GM21423 (cell line): ENCODE measurements around the gene MARCOL.

Experiments used
- ATAC-seq: cut with Tn5 transposase; IDR thresholded peaks from one replicate; pipeline ENCODE4 v1.9.1; 2021; ENCODE audit warnings: mild to moderate bottlenecking, moderate library complexity; ENCODE audit not compliant: unreplicated experiment

MARCOL gene, protein sequence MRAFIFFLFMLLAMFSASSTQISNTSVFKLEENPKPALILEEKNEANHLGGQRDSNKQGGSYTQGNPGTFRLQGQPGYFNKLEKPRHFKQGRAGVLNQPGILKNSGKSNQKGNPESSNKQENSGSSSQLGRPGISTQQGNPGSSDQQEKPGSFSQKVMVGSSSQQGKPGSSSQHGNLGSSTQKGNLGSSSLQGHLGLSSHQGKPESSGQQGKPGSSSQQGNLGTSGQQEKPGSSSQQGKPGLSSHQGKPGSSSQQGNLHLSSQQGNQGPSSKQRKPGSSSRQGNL

DNA sequence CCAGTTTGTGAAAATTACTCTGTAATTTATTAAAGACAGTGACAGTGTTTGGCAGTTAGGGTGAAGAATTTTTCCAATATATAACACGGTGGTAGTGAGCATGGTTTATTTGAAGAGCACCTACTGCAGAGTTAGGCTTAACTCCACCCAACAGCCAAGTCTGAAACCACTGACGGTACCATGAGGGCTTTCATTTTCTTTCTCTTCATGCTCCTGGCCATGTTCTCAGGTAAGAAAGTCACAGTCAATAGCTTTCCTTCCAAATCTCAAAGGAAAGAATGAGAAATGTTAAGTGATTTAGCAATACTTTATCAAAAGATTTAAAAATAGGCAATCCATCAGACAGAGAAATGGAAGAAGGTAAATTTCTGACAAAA is at the start of gene MARCOL:
Gene MARCOL, plus strand, starts transcription at position 108 of the 377 bp plus-strand sequence. Its CDS starts 73 bp downstream, at position 181.
- ATAC-seq = no peak

DNA sequence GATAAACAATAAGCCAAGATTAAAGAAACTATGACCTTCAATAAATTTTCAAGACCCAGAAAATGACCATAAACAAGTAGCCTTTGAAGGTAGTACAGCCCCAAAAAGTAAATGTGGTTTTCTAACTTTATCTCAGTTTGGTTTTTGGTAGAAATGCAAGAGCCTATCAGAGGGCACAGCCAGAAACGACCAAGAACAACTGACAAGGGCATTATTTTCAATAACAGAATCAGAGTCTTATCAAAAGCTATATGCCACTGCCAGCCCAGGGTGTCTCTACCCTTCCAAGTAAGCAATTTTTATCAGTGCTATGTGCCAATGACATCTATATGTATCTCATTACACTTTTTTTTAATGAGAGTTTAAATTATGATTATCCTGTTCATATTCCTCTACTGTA is 47.3 kb upstream of the MARCOL start:
- ATAC-seq = no peak

DNA sequence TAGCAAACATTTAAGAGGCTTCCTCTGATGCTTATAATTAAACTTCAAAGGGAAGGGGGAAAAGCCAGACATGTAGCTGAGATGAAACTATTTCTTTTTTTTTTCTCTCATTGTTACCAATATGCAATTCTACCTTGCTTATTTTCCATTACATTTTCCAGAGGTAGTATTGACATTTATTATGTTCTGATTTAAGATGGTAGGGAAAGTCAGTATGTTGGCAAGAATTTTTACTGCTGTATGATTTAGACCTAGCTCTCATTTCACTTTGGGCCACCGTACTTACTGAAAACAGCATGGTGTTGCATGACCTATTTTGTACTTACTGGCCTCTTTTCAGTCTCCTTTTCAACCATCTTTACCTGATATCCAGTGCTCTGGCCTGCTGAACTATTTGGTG is 45.1 kb upstream of the MARCOL start:
- ATAC-seq = no peak

DNA sequence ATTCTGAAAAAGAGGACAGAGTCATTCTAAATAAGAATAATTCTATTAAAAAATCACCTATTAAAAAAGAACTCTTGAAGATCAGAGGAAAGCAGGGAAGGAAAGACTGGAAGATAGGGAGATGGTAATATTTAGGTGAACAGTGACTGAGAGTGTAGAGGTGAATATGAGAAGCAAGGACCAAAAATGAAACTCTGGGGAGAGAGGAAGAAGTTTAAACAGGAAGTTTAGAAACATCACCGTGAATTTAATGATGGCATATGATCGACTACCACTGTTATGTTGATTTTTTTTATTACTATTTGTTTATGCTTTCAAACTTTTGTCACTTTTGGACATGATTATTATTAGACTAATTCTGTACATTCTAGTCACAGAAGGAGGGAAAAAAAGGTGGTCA is 37.2 kb upstream of the MARCOL start:
- no peak for ATAC-seq

DNA sequence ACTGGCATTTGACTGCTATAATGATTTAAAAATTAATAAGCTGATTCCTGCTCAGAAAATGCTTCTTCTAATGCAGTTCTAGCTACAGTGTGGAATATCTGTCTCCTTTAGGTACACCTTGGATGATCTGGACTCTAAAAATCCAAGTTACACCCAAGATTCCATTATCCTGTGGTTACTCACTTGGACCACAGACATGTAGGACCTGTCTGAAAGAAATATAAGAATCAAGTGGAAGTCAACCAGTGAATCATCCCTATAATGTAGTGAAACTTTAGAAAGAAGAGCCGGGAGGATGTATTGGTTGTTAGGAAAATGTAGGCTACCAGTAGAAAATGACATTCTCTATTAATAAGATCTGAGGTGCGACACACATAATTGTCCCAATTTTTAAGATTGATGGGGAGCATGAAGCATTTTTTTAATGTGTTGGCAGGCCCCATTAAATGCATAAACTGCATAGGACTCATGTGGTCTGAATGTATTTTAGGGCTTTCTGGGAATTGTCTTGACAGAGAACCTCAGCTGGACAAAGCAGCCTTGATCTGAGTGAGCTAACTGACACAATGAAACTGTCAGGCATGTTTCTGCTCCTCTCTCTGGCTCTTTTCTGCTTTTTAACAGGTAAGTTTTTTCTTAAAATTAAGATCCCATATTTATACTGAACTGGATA is 35.7 kb upstream of the MARCOL start, which contains the start of gene SPINK6:
Gene SPINK6, plus strand, starts transcription at position 512 of the 673 bp plus-strand sequence. Its CDS starts 55 bp downstream, at position 567.
- ATAC-seq = no peak

DNA sequence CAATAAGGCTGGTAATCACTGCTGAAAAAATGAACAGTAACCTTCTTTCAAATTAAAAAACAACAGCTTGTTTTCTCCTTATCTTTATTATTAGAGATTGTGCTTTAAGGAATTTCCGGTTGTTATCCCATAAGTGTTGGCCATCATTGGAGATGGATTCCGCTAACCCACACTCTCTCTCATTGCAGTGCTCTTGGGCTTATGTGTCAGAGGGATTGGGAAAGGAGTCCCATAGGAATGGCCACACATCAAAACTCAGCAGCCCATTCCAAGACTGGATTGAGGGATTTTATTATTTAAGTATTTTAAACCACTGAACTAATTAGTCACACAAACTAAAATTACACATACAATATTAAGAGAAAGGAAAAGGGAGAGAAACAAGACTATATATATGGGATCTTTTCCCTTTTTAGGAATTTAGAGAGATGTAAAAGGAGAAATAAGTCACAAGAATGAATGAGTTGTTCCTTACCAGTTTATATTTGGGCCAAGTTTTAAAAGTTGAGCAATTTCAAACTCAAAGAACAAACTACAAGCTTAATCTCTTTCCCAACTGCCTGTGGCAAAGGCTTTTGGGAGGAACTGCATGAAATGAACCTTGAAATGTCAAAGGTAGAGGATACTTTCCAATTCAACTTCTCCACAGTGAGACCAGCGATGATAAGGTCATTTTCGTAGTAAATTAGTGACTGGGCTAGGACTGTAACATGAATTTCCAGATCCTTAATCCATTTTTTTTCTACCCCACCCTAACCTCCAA is 33.1 kb upstream of the MARCOL start:
- ATAC-seq = no peak

DNA sequence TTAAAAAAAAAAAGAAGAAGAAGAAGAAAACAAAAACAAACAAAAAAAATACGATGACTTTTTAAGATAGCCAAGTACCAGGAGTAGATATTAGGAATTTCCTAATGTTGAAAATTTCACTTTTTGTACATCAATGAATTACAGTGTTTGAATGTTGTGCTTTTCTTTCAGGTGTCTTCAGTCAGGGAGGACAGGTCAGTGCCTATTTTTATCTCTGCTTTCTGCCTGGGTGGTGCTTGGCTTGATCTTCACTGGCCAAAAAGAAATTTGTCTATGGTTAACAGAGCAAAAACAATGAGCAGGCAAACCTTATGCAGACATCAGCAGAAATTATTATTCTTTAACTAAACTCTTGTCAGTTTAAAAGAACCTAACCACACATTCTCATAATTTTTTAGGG is 32.5 kb upstream of the MARCOL start:
- ATAC-seq = no peak

DNA sequence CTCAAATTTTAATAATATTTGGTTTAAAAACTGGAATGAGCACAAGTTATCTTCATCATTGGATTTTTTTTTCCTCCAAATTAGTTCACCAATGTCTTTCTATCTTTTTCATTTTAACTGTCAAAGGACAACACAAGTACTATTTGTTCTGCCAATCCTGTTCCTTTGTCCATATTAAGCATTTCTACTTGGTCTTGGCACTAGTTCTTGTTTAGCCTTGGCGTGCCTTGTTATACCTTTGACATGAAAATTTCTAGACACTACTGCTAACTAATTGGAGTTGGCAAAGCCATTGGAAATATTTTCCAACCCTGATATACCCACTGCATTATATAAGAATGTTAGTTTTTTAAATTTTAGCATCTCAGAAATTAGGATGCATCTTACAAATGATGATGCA is 31.7 kb upstream of the MARCOL start:
- ATAC-seq = no peak

DNA sequence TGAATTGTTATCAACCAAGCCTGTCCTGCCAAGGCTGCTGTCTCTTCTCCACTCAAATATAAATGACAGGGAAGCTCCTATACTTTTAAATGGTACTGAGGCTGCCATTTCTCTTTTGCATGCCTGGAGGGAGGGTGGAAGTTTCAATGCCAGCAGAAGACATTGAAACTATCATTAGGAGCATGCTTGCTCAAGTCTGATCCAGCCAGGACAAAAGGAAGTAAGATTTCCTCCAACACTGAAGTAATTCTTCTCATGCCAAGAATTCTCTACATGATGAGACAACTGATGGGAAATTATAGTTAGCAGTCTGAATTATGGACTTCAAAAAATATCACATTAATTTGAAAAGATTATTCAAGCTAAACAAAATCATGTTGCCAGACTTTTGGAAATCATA is 30.1 kb upstream of the MARCOL start:
- ATAC-seq = no peak

DNA sequence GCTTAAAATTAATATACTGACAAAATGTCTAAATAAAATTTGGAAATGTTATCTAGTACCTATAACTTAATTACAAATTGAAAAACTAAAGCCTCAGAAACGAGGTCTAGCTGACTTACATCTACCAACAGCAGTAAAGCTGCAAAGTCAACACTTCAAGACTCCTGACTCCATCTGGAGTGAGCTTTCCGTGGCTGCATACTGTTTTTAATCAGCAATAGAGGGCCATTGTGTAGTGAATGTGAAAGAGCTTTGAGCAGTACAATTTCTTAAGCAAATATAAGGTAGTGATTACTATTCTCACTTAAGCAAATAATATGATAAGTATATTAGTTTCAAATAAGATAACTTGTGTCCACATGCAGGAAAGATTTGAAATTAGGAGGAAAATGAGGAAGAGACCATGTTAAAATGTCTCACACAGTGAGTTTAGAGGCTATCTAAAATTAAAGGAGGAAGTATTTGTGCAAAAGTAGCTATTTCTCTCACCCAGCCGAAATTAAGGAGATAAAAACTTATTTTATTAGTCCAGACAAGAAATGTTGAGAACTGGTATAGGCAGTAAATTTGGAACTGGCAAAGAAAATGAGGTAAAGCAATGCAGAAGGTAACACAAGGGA is 29.1 kb upstream of the MARCOL start:
- ATAC-seq = no peak

DNA sequence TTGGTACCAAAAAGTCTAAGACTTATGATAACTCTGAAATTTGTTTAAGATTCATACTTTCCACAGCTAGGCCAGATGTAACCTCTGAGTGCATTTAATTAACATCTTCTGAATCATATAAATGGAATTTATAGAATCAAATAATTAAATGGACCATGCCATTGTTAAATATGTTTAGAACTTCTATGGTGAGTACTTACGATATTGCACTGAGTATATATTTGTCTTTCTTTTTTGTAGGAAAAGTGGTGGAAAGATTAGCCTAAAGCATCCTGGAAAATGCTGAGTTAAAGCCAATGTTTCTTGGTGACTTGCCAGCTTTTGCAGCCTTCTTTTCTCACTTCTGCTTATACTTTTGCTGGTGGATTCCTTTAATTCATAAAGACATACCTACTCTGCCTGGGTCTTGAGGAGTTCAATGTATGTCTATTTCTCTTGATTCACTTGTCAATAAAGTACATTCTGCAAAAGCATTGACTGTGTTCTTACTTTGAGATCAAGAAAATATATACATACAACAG is 23.6 kb upstream of the MARCOL start:
- no peak for ATAC-seq

DNA sequence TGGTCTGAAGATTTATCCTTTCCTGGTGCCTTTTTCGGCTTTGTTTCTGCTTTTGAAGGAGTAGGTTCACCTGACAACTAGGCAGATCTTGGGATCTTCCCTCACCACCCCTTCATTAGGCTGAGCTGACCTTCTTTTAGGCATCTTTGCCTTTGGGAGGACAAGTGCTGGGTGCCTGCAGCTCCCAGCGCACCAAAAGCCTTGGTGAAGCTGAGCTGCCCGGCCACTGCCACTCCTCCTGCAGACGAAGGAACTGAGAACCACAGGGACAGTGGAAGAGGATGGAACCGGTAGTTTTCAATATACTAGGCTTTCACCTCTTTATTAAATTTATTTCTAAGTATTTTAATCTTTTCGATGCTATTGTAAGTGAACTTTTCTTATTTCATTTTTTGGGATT is 16.8 kb upstream of the MARCOL start:
- no peak for ATAC-seq

DNA sequence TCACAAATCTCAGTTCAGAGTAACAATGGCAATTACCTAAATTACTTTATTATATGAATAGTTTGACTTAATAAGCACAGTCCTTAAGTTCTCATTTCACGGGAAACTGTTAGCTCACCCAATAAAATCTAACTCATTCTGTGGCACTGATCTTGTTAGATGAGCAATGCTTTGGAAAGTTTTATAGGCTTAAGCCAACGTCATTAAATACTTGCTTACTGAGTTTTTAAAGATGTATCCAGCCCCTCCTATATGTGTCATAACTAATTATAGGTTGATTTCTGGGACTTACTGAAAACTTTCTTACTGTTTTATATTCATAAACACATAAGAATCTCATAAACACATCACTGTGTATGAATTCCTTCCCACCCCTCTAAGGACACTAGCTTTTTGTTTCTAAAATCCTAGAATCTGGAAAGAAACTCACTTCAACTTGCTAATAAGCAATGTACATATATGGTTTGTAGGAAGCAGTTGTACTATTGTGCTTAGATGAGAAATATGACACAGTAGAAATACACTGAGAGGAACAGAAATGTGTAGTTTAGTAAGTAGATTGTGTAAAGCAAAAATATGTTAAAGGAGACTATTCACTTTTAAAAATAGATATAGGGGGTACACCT is 14.1 kb upstream of the MARCOL start:
- ATAC-seq = no peak

DNA sequence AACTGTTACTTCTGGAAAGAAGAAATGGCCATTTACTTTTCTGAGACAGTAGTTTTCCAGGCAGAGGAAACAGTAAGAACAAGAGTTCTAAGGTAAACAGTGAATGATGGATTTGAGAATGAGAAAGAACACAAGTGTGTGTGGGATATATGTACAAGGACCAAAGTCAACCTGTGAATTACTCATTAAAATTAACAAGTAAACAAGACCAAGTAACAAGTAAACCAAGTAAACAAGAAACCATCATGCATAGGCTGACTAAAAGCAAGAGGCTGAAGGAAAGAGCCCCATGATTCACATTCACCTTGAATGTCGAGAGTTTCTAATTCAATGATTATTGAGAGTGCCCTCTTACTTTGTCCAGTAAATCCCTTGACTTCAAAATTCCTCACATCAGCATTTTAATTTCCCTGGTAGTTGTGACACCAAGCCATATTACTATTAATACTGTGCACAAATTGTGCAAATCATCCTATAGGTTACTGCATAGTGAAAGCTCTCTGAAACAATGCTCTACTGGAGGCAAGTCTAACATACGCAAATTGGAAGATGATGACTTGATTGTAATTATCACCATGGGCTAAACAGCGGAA is 9.8 kb upstream of the MARCOL start:
- ATAC-seq = no peak

DNA sequence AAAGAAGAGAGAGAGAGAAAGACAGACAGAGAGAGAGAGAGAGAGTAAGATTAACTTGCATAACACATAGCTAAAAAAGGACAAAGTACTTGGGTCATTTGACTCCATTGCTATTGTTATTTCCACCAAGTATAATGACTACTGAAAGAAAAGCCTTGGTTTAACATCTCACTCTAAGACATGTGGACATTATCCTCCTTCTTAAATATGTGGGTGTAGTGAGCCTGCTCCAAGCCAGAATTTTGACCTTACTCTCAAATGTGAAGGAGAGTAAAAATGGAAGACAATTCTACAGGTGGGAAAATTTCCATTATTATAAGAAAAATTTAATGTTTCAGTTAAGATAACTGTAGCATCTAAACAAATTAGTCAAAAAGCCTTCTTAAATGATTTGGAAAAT is 8.5 kb upstream of the MARCOL start:
- ATAC-seq = no peak

DNA sequence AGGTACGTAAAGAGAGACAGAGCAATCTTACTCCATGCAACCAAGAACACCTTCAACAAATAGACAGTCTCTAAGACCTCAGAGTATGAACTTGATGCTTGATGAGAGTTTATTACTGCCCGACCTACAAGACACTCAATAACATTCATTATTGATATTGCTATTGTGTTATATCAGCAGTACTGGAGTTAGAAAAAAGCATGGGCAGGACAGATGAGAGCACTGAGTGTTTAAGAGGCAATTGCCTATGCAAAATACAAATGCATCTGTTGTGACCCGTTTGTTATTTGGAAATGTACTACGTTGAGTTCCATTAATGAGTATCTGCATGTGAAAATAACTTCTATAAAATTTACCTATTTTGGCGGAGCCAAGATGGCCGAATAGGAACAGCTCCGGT is 8.1 kb upstream of the MARCOL start:
- ATAC-seq = no peak

DNA sequence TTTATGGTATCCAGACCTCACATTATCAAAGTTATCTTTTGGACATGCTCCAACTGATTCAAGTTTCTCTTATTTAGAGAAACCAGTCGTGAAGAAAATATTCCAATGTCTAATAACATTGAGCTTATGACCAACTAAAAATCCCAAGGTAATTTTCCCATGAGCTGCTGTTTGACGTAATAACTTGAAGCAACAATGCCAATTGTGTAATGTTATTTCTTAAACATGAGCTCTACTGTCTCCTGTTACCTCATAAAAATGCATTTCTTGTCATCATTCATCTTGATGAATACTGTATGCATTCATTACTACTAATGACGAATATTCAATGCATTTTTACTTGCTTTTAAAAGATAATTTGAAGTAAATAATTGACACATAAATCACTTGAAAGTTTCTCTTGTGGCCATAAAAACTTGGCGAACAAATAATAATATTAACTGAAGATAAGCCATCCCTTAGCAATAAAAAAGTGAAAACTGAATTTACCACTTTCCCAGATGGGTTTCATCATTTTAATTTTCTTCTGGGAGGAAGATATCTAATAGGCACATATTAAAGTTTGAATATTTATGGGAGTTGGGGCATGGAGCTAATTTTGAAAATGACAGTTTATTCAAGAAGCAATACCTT is 424 bp upstream of the MARCOL start:
- no peak for ATAC-seq

DNA sequence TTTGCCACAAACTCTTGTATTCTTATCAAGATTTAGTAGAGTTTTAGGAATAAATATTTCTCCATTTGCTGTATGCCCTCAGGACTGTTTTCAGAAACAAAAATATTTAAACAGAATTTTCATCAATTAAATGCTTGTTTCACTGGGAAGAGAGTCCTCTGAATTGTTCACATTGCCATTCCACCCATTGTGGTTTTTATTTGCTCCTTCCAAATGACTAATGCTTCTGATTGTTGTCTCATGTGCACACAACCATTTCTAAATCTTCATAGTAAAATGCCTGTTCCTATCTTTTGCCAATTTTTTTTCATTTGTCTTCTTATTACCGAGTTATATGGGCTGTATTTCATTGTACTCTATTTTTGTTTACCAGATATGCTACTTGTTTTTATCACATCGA is 10.6 kb downstream of the MARCOL start:
- no peak for ATAC-seq

DNA sequence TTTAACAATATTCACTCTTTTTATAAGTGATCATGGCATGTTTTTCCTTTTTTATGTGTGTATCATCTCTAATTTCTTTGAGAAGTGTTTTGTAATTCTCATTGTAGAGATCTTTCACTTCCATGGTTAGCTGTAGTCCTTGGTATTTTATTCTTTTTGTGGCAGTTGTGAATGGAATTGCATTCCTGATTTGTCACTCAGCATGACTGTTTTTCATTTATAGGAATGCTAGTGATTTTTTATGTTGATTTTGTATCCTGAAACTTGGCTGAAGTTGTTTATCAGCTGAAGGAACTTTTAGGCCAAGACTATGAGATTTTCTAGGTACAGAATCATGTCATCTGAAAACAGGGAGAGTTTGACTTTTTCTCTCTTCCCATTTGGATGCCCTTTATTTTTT is 17.1 kb downstream of the MARCOL start:
- no peak for ATAC-seq

DNA sequence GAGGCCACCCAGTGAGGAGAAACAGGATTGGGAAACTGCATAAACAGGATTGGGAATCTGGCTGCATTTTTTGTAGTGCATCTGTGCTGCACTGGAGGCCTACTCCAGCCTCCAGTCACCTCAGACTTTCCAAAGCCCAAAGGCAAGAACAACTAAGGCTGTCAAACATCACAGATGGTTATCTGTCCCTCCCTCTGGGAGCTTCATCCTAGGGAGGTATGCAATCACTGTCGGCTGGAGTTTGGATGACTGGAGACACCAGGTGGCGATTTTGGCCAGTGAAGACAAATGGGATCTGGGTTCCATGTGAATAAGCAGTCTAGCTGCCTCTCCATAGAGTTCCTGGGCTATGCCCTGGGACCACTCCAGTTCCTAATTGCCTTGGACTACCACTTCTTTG is 21.0 kb downstream of the MARCOL start:
- no peak for ATAC-seq
